HG03139 (cell line): ENCODE results near the gene IFITM10.

Experiments used
- ATAC-seq: cut with Tn5 transposase; IDR thresholded peaks from one replicate; pipeline ENCODE4 v1.9.1; 2021; ENCODE audit not compliant: unreplicated experiment

IFITM10 gene

GRCh38 chr11:1750481-1750839 lies at the start of gene IFITM10:
Gene IFITM10, minus strand, starts transcription at chr11:1750595. Its CDS starts 153 bp downstream, at chr11:1750442.
- ATAC-seq, result no peak

GRCh38 chr11:1797391-1798125 lies 47.2 kb upstream of the IFITM10 start:
- ATAC-seq, result no peak

GRCh38 chr11:1796413-1797011 lies 46.1 kb upstream of the IFITM10 start:
- ATAC-seq, result no peak

GRCh38 chr11:1793081-1793480 lies 42.7 kb upstream of the IFITM10 start:
- ATAC-seq, result no peak

GRCh38 chr11:1792461-1792860 lies 42.1 kb upstream of the IFITM10 start:
- no peak for ATAC-seq

- ATAC-seq, result no peak
Measured at GRCh38 chr11:1791912-1792311, 41.5 kb upstream of the IFITM10 start.

GRCh38 chr11:1786466-1786865 lies 36.1 kb upstream of the IFITM10 start:
- ATAC-seq, result no peak

GRCh38 chr11:1785749-1786413 lies 35.5 kb upstream of the IFITM10 start:
- no peak for ATAC-seq

- no peak for ATAC-seq
Measured at GRCh38 chr11:1784761-1785650, 34.6 kb upstream of the IFITM10 start.

- no peak for ATAC-seq
Measured at GRCh38 chr11:1783725-1784529, 33.5 kb upstream of the IFITM10 start.

GRCh38 chr11:1782831-1783724 lies 32.7 kb upstream of the IFITM10 start:
- no peak for ATAC-seq

- no peak for ATAC-seq
Measured at GRCh38 chr11:1782031-1782590, 31.7 kb upstream of the IFITM10 start.

- ATAC-seq, result no peak
Measured at GRCh38 chr11:1781593-1781975, 31.2 kb upstream of the IFITM10 start.

GRCh38 chr11:1780700-1781592 lies 30.6 kb upstream of the IFITM10 start:
- ATAC-seq, result no peak

GRCh38 chr11:1779806-1780699 lies 29.7 kb upstream of the IFITM10 start:
- no peak for ATAC-seq

- ATAC-seq, result no peak
Measured at GRCh38 chr11:1779034-1779805, 28.8 kb upstream of the IFITM10 start.
